IMR-90 (cell line): ENCODE results near the gene CASKIN1. TPM values are rescaled to one million over a fixed set of nuclear protein-coding genes. Genes with fewer than 3 reads are reported as not detected.

Experiments used
- ATAC-seq: fragments of 200-7000 bp; cut with Tn5 transposase; 2 replicates; pipeline ENCODE4 v1.9.1; 2020; ENCODE audit warnings: low read depth, mild to moderate bottlenecking, moderate library complexity
- BruUV-seq: library from RNA; stranded (reverse); fragments of 400-500 nt; replicated peaks from 2 replicates; lab custom pipeline; 2021; lab: Mats Ljungman, UMichigan
- CTCF ChIA-PET: fragments of 300-600 bp; formaldehyde crosslinking; extraction: SDS; loops from one replicate; lab custom pipeline; 2021; ENCODE audit warnings: antibody characterized with exemption; lab: Yijun Ruan, JAX
- POLR2A ChIA-PET: fragments of 300-600 bp; sonication (Branson Sonifier 250); formaldehyde crosslinking; loops from one replicate; lab custom pipeline; 2022; ENCODE audit warnings: antibody characterized with exemption; ENCODE audit not compliant: unreplicated experiment; lab: Charles Lee
- DNase-seq: peaks from one replicate; pipeline ENCODE4 v3.0.0; 2013
- H2AFZ ChIP-seq: replicated peaks from 2 replicates; pipeline ENCODE3; 2013; ENCODE audit warnings: low read length, mild to moderate bottlenecking; ENCODE audit not compliant: poor library complexity
- H2AK5ac ChIP-seq: 2 replicates; pipeline ENCODE4 v1.6.1; 2013; ENCODE audit warnings: low read depth, low read length, inconsistent platforms
- H2AK9ac ChIP-seq: replicated peaks from 2 replicates; pipeline ENCODE3; 2013; ENCODE audit warnings: mild to moderate bottlenecking, low read depth, low read length, moderate library complexity; ENCODE audit not compliant: poor library complexity
- H2BK120ac ChIP-seq: 2 replicates; pipeline ENCODE4 v1.6.1; 2013; ENCODE audit warnings: low read depth, low read length, inconsistent platforms
- H2BK15ac ChIP-seq: 3 replicates; pipeline ENCODE4 v1.6.1; 2013; ENCODE audit warnings: low read depth, low read length, inconsistent platforms
- H2BK20ac ChIP-seq: 2 replicates; pipeline ENCODE4 v1.6.1; 2013; ENCODE audit warnings: low read depth, mild to moderate bottlenecking, inconsistent platforms, low read length, moderate library complexity
- H2BK5ac ChIP-seq: 2 replicates; pipeline ENCODE4 v1.6.1; 2013; ENCODE audit warnings: mild to moderate bottlenecking, low read depth, low read length, inconsistent platforms; ENCODE audit not compliant: poor library complexity, severe bottlenecking
- H3K14ac ChIP-seq: replicated peaks from 2 replicates; pipeline ENCODE4 v1.6.1; 2013; ENCODE audit warnings: low read depth, low read length, inconsistent platforms
- H3K18ac ChIP-seq: 2 replicates; pipeline ENCODE4 v1.6.1; 2013; ENCODE audit warnings: low read depth, low read length, control low read depth
- H3K23ac ChIP-seq: 2 replicates; pipeline ENCODE4 v1.6.1; 2013; ENCODE audit warnings: low read depth, low read length, inconsistent platforms
- H3K27ac ChIP-seq: 2 replicates; pipeline ENCODE4 v1.5.1; 2013; ENCODE audit warnings: mild to moderate bottlenecking, control low read depth, low read length; ENCODE audit not compliant: insufficient read depth
- H3K27me3 ChIP-seq: 2 replicates; pipeline ENCODE4 v1.6.1; 2013; ENCODE audit warnings: low read length; ENCODE audit not compliant: control insufficient read depth, insufficient read depth
- H3K36me3 ChIP-seq: 2 replicates; pipeline ENCODE4 v1.6.1; 2013; ENCODE audit warnings: low read length, mixed read lengths; ENCODE audit not compliant: control insufficient read depth, insufficient read depth
- H3K4ac ChIP-seq: 2 replicates; pipeline ENCODE4 v1.6.1; 2013; ENCODE audit warnings: low read depth, low read length, inconsistent platforms
- H3K4me1 ChIP-seq: 2 replicates; pipeline ENCODE4 v1.6.1; 2013; ENCODE audit warnings: low read length, mixed read lengths; ENCODE audit not compliant: control insufficient read depth, insufficient read depth
- H3K4me2 ChIP-seq: 2 replicates; pipeline ENCODE4 v1.6.1; 2013; ENCODE audit warnings: low read depth, mild to moderate bottlenecking, control low read depth, low read length, moderate library complexity
- H3K4me3 ChIP-seq: 2 replicates; pipeline ENCODE4 v1.5.1; 2013; ENCODE audit warnings: low read depth, mild to moderate bottlenecking, control low read depth, low read length, moderate library complexity; ENCODE audit not compliant: insufficient read depth
- H3K56ac ChIP-seq: 2 replicates; pipeline ENCODE4 v1.6.1; 2013; ENCODE audit warnings: low read length, inconsistent platforms; ENCODE audit not compliant: insufficient read depth; ENCODE audit errors: extremely low read depth
- H3K79me1 ChIP-seq, 2 experiments: 2 replicates each; pipeline ENCODE4 v1.6.1; 2013; ENCODE audit warnings: low read length in 2 of 2, inconsistent platforms in 1 of 2, low read depth in 1 of 2
- H3K9ac ChIP-seq: 2 replicates; pipeline ENCODE4 v1.6.1; 2013; ENCODE audit warnings: low read depth, low read length, control low read depth
- H3K9me1 ChIP-seq: 2 replicates; pipeline ENCODE4 v1.6.1; 2013; ENCODE audit warnings: low read length, inconsistent platforms; ENCODE audit not compliant: insufficient read depth
- H3K9me3 ChIP-seq: 2 replicates; pipeline ENCODE4 v1.6.1; 2013; ENCODE audit warnings: low read length; ENCODE audit not compliant: control insufficient read depth, insufficient read depth
- H4K20me1 ChIP-seq: 2 replicates; pipeline ENCODE4 v1.6.1; 2013; ENCODE audit warnings: low read length, inconsistent platforms; ENCODE audit not compliant: insufficient read depth
- H4K5ac ChIP-seq: 2 replicates; pipeline ENCODE4 v1.6.1; 2013; ENCODE audit warnings: mild to moderate bottlenecking, low read depth, low read length, control low read depth
- H4K8ac ChIP-seq, 2 experiments: 2 replicates each; pipeline ENCODE4 v1.6.1; 2013; ENCODE audit warnings: low read depth in 2 of 2, low read length in 2 of 2, control low read depth in 1 of 2, inconsistent platforms in 1 of 2
- H4K91ac ChIP-seq: 2 replicates; pipeline ENCODE4 v1.6.1; 2013; ENCODE audit warnings: low read depth, low read length, inconsistent platforms; ENCODE audit not compliant: insufficient read depth
- BHLHE40 ChIP-seq: fragments of 150-350 bp; IDR thresholded peaks from 2 replicates; pipeline ENCODE4 v1.6.1; 2016; ENCODE audit warnings: mild to moderate bottlenecking, low read depth, low read length
- CEBPB ChIP-seq: IDR thresholded peaks from 2 replicates; pipeline ENCODE4 v1.6.1; 2012; ENCODE audit warnings: low read depth, low read length, improper control_type of control experiment
- CHD1 ChIP-seq: IDR thresholded peaks from 2 replicates; pipeline ENCODE4 v1.6.1; 2012; ENCODE audit warnings: low read depth, low read length, improper control_type of control experiment
- FOS ChIP-seq: fragments of 150-350 bp; IDR thresholded peaks from 2 replicates; pipeline ENCODE4 v1.6.1; 2016; ENCODE audit warnings: low read depth, low read length
- MAFK ChIP-seq: IDR thresholded peaks from 2 replicates; pipeline ENCODE4 v1.6.1; 2012; ENCODE audit warnings: low read depth, low read length, improper control_type of control experiment
- MAZ ChIP-seq: IDR thresholded peaks from 2 replicates; pipeline ENCODE4 v1.6.1; 2012; ENCODE audit warnings: low read depth, mild to moderate bottlenecking, low read length, improper control_type of control experiment, moderate library complexity, borderline replicate concordance
- MXI1 ChIP-seq: IDR thresholded peaks from 2 replicates; pipeline ENCODE4 v1.6.1; 2012; ENCODE audit warnings: low read depth, mild to moderate bottlenecking, low read length, moderate library complexity, borderline replicate concordance
- NFE2L2 ChIP-seq: fragments of 150-350 bp; IDR thresholded peaks from 2 replicates; pipeline ENCODE4 v1.6.1; 2016; ENCODE audit warnings: low read depth, mild to moderate bottlenecking, low read length
- POLR2A ChIP-seq: IDR thresholded peaks from 2 replicates; pipeline ENCODE4 v1.6.1; 2012; ENCODE audit warnings: mild to moderate bottlenecking, low read depth, low read length
- RAD21 ChIP-seq: IDR thresholded peaks from 2 replicates; pipeline ENCODE4 v1.6.1; 2012; ENCODE audit warnings: low read length, improper control_type of control experiment
- RCOR1 ChIP-seq: IDR thresholded peaks from 2 replicates; pipeline ENCODE4 v1.6.1; 2012; ENCODE audit warnings: mild to moderate bottlenecking, low read length, improper control_type of control experiment; ENCODE audit not compliant: insufficient replicate concordance
- RFX5 ChIP-seq: IDR thresholded peaks from 2 replicates; pipeline ENCODE4 v1.8.0; 2012; ENCODE audit warnings: low read depth, mild to moderate bottlenecking, low read length, moderate library complexity
- SMC3 ChIP-seq: fragments of 150-350 bp; IDR thresholded peaks from 2 replicates; pipeline ENCODE4 v1.6.1; 2016; ENCODE audit warnings: low read depth, mild to moderate bottlenecking, antibody characterized with exemption, low read length, moderate library complexity
- WGBS, 2 experiments: methylation state at CpG; one replicate each; pipeline versions ENCODE4 v1.1.5 to v1.1.7; 2013; ENCODE audit warnings: missing lambda C conversion rate in 2 of 2; ENCODE audit not compliant: insufficient read length in 1 of 2; ENCODE audit errors: extremely low coverage in 2 of 2; 5-methylcytosine and 5-hydroxymethylcytosine counted together
- dilution Hi-C: fragments of 300-500 bp; cut with HindIII; formaldehyde crosslinking; loops from one replicate; pipeline ENCODE4 v1.14.3; 2018; ENCODE audit warnings: low sequenced_read_pairs; ENCODE audit not compliant: unreplicated experiment
- in situ Hi-C: fragments of 300-500 bp; cut with MboI; formaldehyde crosslinking; loops from 3 replicates; pipeline ENCODE4 v1.14.3; 2019; ENCODE audit warnings: low sequenced_read_pairs, inconsistent platforms, mixed read lengths
- intact Hi-C: fragments of 100-400 bp; cut with micrococcal nuclease; formaldehyde crosslinking; loops from 2 replicates; pipeline ENCODE4 v1.10.0; 2022
- polyA plus RNA-seq, 3 experiments: library from polyadenylated mRNA; depleted of rRNA; stranded (reverse); fragments of >200 nt; gene quantifications; 2 replicates each; pipeline ENCODE4 v1.2.3, GENCODE V29; 2012; ENCODE audit warnings: low replicate concordance in 1 of 3
- total RNA-seq: library from RNA; depleted of rRNA; stranded (reverse); fragments of >200 nt; gene quantifications from 2 replicates; pipeline ENCODE4 v1.2.3, GENCODE V29; 2012
- TF ChIP-seq, protein P1 (sequence below): conservative IDR thresholded peaks from 2 replicates; pipeline ENCODE4 v1.5.1; 2012; ENCODE audit warnings: mild to moderate bottlenecking, low read depth, low read length, improper control_type of control experiment
- TF ChIP-seq, protein P2 (sequence below): fragments of 150-350 bp; IDR thresholded peaks from 2 replicates; pipeline ENCODE4 v1.6.1; 2016; ENCODE audit warnings: low read depth, mild to moderate bottlenecking, low read length, moderate library complexity, borderline replicate concordance

Gene CASKIN1
- total and polyA plus RNA-seq, 2 of the 4 experiments (the other 2 are of a cell fraction) = 0.05 TPM; not detected in 1

DNA sequence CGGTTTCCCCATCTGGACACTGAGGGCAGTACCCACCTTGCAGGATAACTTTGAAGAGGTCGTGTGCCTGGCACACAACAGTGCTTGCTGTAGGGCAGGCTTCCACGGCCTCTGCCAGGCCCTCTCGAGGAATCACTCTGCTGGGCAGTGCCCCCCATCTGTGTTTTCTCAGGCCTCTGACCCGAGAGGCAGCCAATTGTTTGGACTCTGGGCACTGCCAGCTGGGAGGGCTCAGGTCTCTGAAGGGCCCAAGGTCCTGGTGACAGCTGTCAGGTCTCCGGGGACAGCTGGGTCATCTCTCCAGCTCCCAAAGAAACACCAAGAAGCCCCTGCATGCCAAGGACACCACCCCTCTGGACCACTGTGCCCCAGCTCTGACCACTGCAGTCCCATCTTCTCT, 49.0 kb downstream of the CASKIN1 start:
- Histone ChIP-seq H3K9me3 (no peaks in the 10 kb centered on the region), H2BK120ac (no peak overlapping the region; the same call in 1 of the 2 replicates), H3K18ac (no peak overlapping the region), H2BK5ac (no peak overlapping the region), H4K8ac (no peak overlapping the region), H3K56ac (no peak overlapping the region), H2BK15ac (no peak overlapping the region), H3K4ac (no peak overlapping the region), H3K27me3 (no peaks in the 10 kb centered on the region), H2AK9ac (peak overlapping the region; percentile 31), H3K9ac (no peak overlapping the region), H3K79me1 (peaks cover 11 to 38% of the 10 kb centered on the region in 2 experiments; a peak in 3 of 4 replicates), H3K36me3 (peaks cover 10% of the 10 kb centered on the region), H4K91ac (no peak overlapping the region), H4K5ac (no peak overlapping the region), H3K14ac (no peak overlapping the region), H3K4me2 (no peak overlapping the region), H4K20me1 (peaks cover 47% of the 10 kb centered on the region), H3K4me1 (peaks cover 31% of the 10 kb centered on the region), H2AFZ (peak overlapping the region; percentile 91), H3K9me1 (peaks cover 10% of the 10 kb centered on the region), H2AK5ac (no peak overlapping the region), H3K27ac (no peak overlapping the region), H3K23ac (no peak overlapping the region), H3K4me3 (no peak overlapping the region), H2BK20ac (no peak overlapping the region)
- WGBS, 2 experiments = 57% methylated on average over 5 of the region's 6 CpGs; no CpG with 5 or more reads in 1 of the 2 experiments
- POLR2A ChIA-PET = interaction anchor here (1.2 kb wide), 1 partner anchor 12 kb away, joined by 3 read pairs; the partner anchor contains the start of gene PKD1
- dilution Hi-C loops = no loop called here
- TF ChIP-seq, protein P1, sequence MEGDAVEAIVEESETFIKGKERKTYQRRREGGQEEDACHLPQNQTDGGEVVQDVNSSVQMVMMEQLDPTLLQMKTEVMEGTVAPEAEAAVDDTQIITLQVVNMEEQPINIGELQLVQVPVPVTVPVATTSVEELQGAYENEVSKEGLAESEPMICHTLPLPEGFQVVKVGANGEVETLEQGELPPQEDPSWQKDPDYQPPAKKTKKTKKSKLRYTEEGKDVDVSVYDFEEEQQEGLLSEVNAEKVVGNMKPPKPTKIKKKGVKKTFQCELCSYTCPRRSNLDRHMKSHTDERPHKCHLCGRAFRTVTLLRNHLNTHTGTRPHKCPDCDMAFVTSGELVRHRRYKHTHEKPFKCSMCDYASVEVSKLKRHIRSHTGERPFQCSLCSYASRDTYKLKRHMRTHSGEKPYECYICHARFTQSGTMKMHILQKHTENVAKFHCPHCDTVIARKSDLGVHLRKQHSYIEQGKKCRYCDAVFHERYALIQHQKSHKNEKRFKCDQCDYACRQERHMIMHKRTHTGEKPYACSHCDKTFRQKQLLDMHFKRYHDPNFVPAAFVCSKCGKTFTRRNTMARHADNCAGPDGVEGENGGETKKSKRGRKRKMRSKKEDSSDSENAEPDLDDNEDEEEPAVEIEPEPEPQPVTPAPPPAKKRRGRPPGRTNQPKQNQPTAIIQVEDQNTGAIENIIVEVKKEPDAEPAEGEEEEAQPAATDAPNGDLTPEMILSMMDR = no peak
- TF ChIP-seq MAFK (no peak), RAD21 (no peak), FOS (no peak), BHLHE40 (no peak), RFX5 (no peak), NFE2L2 (no peak), POLR2A (no peak), MXI1 (no peak), MAZ (no peak), RCOR1 (no peak), CHD1 (no peak), CEBPB (no peak), SMC3 (no peak)
- TF ChIP-seq, protein P2, sequence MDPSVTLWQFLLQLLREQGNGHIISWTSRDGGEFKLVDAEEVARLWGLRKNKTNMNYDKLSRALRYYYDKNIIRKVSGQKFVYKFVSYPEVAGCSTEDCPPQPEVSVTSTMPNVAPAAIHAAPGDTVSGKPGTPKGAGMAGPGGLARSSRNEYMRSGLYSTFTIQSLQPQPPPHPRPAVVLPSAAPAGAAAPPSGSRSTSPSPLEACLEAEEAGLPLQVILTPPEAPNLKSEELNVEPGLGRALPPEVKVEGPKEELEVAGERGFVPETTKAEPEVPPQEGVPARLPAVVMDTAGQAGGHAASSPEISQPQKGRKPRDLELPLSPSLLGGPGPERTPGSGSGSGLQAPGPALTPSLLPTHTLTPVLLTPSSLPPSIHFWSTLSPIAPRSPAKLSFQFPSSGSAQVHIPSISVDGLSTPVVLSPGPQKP = no peak
- in situ Hi-C loops = no loop called here
- no TSS peak for BruUV-seq
- ATAC-seq (no peak), DNase-seq (no peak)
- CTCF ChIA-PET = interaction anchor here (0.8 kb wide), 1 partner anchor 115 kb away, joined by 3 read pairs; no protein-coding TSS in a partner anchor
- intact Hi-C loops = no loop called here
